Ishikawa (cell line): ENCODE results near the gene ARSB.

Experiments used
- CEBPB ChIP-seq: IDR thresholded peaks from 2 replicates; pipeline ENCODE4 v1.6.1; 2012
- CREB1 ChIP-seq: IDR thresholded peaks from 2 replicates; pipeline ENCODE4 v1.6.1; 2012; ENCODE audit warnings: low read depth
- EGR1 ChIP-seq: IDR thresholded peaks from 2 replicates; pipeline ENCODE4 v1.6.1; 2012
- EP300 ChIP-seq: IDR thresholded peaks from 2 replicates; pipeline ENCODE4 v1.6.1; 2012; ENCODE audit warnings: borderline replicate concordance
- FOXM1 ChIP-seq: IDR thresholded peaks from 2 replicates; pipeline ENCODE4 v1.6.1; 2012; ENCODE audit warnings: low read depth, borderline replicate concordance
- MAX ChIP-seq: IDR thresholded peaks from 2 replicates; pipeline ENCODE4 v1.6.1; 2012
- NFIC ChIP-seq: IDR thresholded peaks from 2 replicates; pipeline ENCODE4 v1.6.1; 2012
- RAD21 ChIP-seq: IDR thresholded peaks from 2 replicates; pipeline ENCODE4 v1.6.1; 2012; ENCODE audit warnings: low read depth
- REST ChIP-seq: IDR thresholded peaks from 2 replicates; pipeline ENCODE4 v1.6.1; 2012; ENCODE audit warnings: low read depth, mild to moderate bottlenecking
- TAF1 ChIP-seq: IDR thresholded peaks from 2 replicates; pipeline ENCODE4 v1.6.1; 2012; ENCODE audit warnings: low read depth, mild to moderate bottlenecking
- TCF12 ChIP-seq: IDR thresholded peaks from 2 replicates; pipeline ENCODE4 v1.6.1; 2012; ENCODE audit warnings: low read depth
- TEAD4 ChIP-seq: IDR thresholded peaks from 2 replicates; pipeline ENCODE4 v1.6.1; 2012
- USF1 ChIP-seq: IDR thresholded peaks from 2 replicates; pipeline ENCODE4 v1.6.1; 2012
- YY1 ChIP-seq: IDR thresholded peaks from 2 replicates; pipeline ENCODE4 v1.6.1; 2012; ENCODE audit warnings: low read depth
- ZBTB7A ChIP-seq: IDR thresholded peaks from 2 replicates; pipeline ENCODE4 v1.6.1; 2012; ENCODE audit warnings: low read depth

Gene ARSB

GRCh38 chr5:78809444-78809843, 175.7 kb downstream of the ARSB start:
- TF ChIP-seq TCF12 (no peak), RAD21 (no peak), MAX (no peak), CREB1 (no peak), REST (no peak), EP300 (no peak), USF1 (no peak), NFIC (no peak), ZBTB7A (no peak), TEAD4 (no peak), FOXM1 (no peak), YY1 (no peak), TAF1 (no peak), CEBPB (no peak), EGR1 (no peak)

- TF ChIP-seq RAD21 (no peak), REST (no peak), ZBTB7A (no peak), FOXM1 (no peak), CREB1 (no peak), USF1 (no peak), YY1 (no peak), EGR1 (no peak), MAX (no peak)
Observed at GRCh38 chr5:78808818-78809217, 176.3 kb downstream of the ARSB start.

- TF ChIP-seq TEAD4 (no peak), FOXM1 (no peak), REST (no peak), TAF1 (no peak), ZBTB7A (no peak), TCF12 (no peak), RAD21 (no peak), EGR1 (no peak), CREB1 (no peak), USF1 (no peak), CEBPB (no peak), YY1 (no peak)
Observed at GRCh38 chr5:78808380-78808779, 176.7 kb downstream of the ARSB start.

- TF ChIP-seq EGR1 (no peak), TCF12 (no peak), NFIC (no peak), REST (no peak), CEBPB (no peak), EP300 (no peak), ZBTB7A (no peak), CREB1 (no peak), RAD21 (no peak), USF1 (no peak)
Observed at GRCh38 chr5:78806544-78806943, 178.6 kb downstream of the ARSB start.
